ENCODE results near the gene PLAC9. TPM values are rescaled to one million over a fixed set of nuclear protein-coding genes. Genes with fewer than 3 reads are reported as not detected.

PLAC9 gene
- total and polyA plus RNA-seq, 2 donors (not counting 3 experiments of a cell fraction or from before 2014, with no cell fraction given), result 1.7 to 2.0 TPM

- no peak overlapping the region for H3K4me3 ChIP-seq (replicated peaks in 1 of 3; ENCODE audit: insufficient read depth in 1 of 3, low read depth in 1 of 3, low read length in 3 of 3)
- dilution Hi-C loops (cut with MboI; ENCODE audit: extremely low pct_ligation_motif_present, low sequenced_read_pairs), result no loop called here
- ChIA-PET POLR2A (no interaction called here), CTCF (interaction anchor here (1.1 to 1.3 kb wide), 2 partner anchors 12 to 45 kb away, joined by 3 read pairs; no protein-coding TSS in a partner anchor)
- DNase-seq (ENCODE audit: low read depth, low spot score) (no peak), FAIRE-seq (no peak)
- no peak overlapping the region for H3K27ac ChIP-seq (ENCODE audit: insufficient read depth, low read depth, low read length)
- no peaks in the 10 kb centered on the region for H3K79me2 ChIP-seq (ENCODE audit: control insufficient read depth, insufficient read depth, low read length)
- no peak overlapping the region for H2AFZ ChIP-seq (ENCODE audit: low read depth, low read length)
- H3K9me3 ChIP-seq (replicated peaks; ENCODE audit: control insufficient read depth, insufficient read depth, low read length), result no peaks in the 10 kb centered on the region
- H3K9ac ChIP-seq (replicated peaks; ENCODE audit: extremely low read depth, insufficient read depth, low read length), result no peak overlapping the region
- intact Hi-C loops (cut with micrococcal nuclease), result no loop called here
- TF ChIP-seq EZH2 (IDR thresholded peaks at IDR 0.05; ENCODE audit: borderline replicate concordance, low read depth, low read length, severe bottlenecking) (no peak), FOS (IDR thresholded peaks at IDR 0.05; ENCODE audit: borderline replicate concordance, insufficient read depth, low read length) (no peak), POLR2AphosphoS5 (IDR thresholded peaks at IDR 0.05; ENCODE audit: insufficient read depth, low read depth, low read length) (no peak), MAX (IDR thresholded peaks at IDR 0.05; ENCODE audit: insufficient read depth, insufficient read length) (no peak), MYC (IDR thresholded peaks at IDR 0.05; ENCODE audit: low read depth, low read length) (no peak), GATA2 (IDR thresholded peaks at IDR 0.05; ENCODE audit: insufficient read depth, insufficient read length, low read depth, low read length) (no peak), JUN (IDR thresholded peaks at IDR 0.05; ENCODE audit: borderline replicate concordance, insufficient read depth, insufficient read length, low read depth) (no peak), POLR2A (IDR thresholded peaks at IDR 0.05; ENCODE audit: low read depth, low read length) (no peak), CTCF (IDR thresholded peaks at IDR 0.05; ENCODE audit: extremely low read depth in 1 of 2, insufficient read depth in 1 of 2, low read depth in 1 of 2, low read length in 2 of 2) (no peak)
- H3K27me3 ChIP-seq (ENCODE audit: control insufficient read depth in 2 of 2, insufficient read depth in 2 of 2, low read length in 2 of 2), result no peaks in the 10 kb centered on the region
- no peak overlapping the region for H3K4me2 ChIP-seq (ENCODE audit: insufficient read depth, low read length)
- BruUV-seq (replicated peaks), result no TSS peak
- H4K20me1 ChIP-seq (replicated peaks; ENCODE audit: control insufficient read depth, extremely low read depth, insufficient read depth, low read length), result no peaks in the 10 kb centered on the region
- H3K36me3 ChIP-seq (ENCODE audit: control insufficient read depth in 2 of 2, extremely low read depth in 1 of 2, insufficient read depth in 2 of 2, low read length in 2 of 2), result peaks cover 9 to 20% of the 10 kb centered on the region in 2 experiments
- H3K9me1 ChIP-seq (replicated peaks; ENCODE audit: control insufficient read depth, extremely low read depth, insufficient read depth, low read length), result no peaks in the 10 kb centered on the region
- peaks cover 13% of the 10 kb centered on the region for H3K4me1 ChIP-seq (ENCODE audit: control insufficient read depth, extremely low read depth, insufficient read depth, low read length)
Measured at GRCh38 chr10:80155696-80156215, 23.2 kb downstream of the PLAC9 start.
